ENCODE results near the gene UBA7.
A peak's percentile ranks its signal among the peaks of the same experiment; 100 is the strongest.

- TF ChIP-seq POLR2AphosphoS5 (IDR thresholded peaks at IDR 0.05; ENCODE audit: borderline replicate concordance, low read depth, low read length), result peak; percentile 49; the same call in 1 of the 2 replicates
- no peak for TF ChIP-seq EZH2 (IDR thresholded peaks at IDR 0.05)
Observed at GRCh38 chr3:49807431-49808114, 6.2 kb downstream of the UBA7 start.

All from SK-N-MC (cell line).